ENCODE results near the gene PLCH1.

Gene PLCH1

DNA sequence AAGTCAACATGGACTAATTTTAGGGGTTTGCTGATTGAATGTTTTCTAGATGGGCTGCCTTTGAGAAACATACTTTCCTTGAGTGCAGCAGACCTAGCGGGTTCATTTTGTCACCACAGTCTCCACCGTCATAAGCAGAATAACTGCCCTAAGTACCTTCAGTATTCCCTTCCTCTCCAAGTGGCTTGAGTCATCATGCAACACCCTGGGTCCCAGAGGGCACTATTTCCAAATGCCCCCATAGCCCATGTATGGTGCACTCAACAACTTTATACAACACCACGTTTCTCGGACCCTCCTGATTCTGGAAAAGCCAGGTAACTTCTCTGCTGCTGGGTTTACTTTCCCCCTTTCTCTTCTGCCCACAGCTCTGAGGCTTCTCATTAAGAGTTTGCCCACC, 300.1 kb downstream of the PLCH1 start (continued):
- TF ChIP-seq ZEB2 (tag by site-specific recombination; IDR thresholded peaks at IDR 0.05) (no peak), REPIN1 (tag by site-specific recombination; IDR thresholded peaks at IDR 0.05; ENCODE audit: low read depth) (no peak), ZNF341 (tag by site-specific recombination; IDR thresholded peaks at IDR 0.05; ENCODE audit: low read depth) (no peak), ZNF202 (tag by site-specific recombination; IDR thresholded peaks at IDR 0.05; ENCODE audit: borderline replicate concordance) (no peak), ZNF248 (tag by site-specific recombination; IDR thresholded peaks at IDR 0.05) (no peak)
- TF ChIP-seq, protein P1, sequence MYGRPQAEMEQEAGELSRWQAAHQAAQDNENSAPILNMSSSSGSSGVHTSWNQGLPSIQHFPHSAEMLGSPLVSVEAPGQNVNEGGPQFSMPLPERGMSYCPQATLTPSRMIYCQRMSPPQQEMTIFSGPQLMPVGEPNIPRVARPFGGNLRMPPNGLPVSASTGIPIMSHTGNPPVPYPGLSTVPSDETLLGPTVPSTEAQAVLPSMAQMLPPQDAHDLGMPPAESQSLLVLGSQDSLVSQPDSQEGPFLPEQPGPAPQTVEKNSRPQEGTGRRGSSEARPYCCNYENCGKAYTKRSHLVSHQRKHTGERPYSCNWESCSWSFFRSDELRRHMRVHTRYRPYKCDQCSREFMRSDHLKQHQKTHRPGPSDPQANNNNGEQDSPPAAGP (tag by site-specific recombination; IDR thresholded peaks at IDR 0.05), result no peak

GRCh38 chr3:155443815-155444214, 301.1 kb downstream of the PLCH1 start:
- H3K9me3 ChIP-seq (ENCODE audit: control insufficient read depth, insufficient read depth, low read depth, low read length), result no peaks in the 10 kb centered on the region
- ChIA-PET POLR2A (no interaction called here), CTCF (no interaction called here)
- TF ChIP-seq SP3 (tag by site-specific recombination; IDR thresholded peaks at IDR 0.05) (no peak), OVOL3 (tag by site-specific recombination; IDR thresholded peaks at IDR 0.05) (no peak), IKZF3 (tag by site-specific recombination; IDR thresholded peaks at IDR 0.05) (no peak), SALL2 (tag by site-specific recombination; IDR thresholded peaks at IDR 0.05; ENCODE audit: borderline replicate concordance) (no peak), ZNF521 (tag by site-specific recombination; IDR thresholded peaks at IDR 0.05) (no peak), REPIN1 (tag by site-specific recombination; IDR thresholded peaks at IDR 0.05; ENCODE audit: low read depth) (no peak), ZNF792 (tag by site-specific recombination; IDR thresholded peaks at IDR 0.05) (no peak)
- TF ChIP-seq, protein P2, sequence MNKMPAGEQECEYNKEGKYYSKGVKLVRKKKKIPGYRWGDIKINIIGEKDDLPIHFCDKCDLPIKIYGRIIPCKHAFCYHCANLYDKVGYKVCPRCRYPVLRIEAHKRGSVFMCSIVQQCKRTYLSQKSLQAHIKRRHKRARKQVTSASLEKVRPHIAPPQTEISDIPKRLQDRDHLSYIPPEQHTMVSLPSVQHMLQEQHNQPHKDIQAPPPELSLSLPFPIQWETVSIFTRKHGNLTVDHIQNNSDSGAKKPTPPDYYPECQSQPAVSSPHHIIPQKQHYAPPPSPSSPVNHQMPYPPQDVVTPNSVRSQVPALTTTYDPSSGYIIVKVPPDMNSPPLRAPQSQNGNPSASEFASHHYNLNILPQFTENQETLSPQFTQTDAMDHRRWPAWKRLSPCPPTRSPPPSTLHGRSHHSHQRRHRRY (tag by site-specific recombination; IDR thresholded peaks at IDR 0.05), result no peak
- TF ChIP-seq, protein P3, sequence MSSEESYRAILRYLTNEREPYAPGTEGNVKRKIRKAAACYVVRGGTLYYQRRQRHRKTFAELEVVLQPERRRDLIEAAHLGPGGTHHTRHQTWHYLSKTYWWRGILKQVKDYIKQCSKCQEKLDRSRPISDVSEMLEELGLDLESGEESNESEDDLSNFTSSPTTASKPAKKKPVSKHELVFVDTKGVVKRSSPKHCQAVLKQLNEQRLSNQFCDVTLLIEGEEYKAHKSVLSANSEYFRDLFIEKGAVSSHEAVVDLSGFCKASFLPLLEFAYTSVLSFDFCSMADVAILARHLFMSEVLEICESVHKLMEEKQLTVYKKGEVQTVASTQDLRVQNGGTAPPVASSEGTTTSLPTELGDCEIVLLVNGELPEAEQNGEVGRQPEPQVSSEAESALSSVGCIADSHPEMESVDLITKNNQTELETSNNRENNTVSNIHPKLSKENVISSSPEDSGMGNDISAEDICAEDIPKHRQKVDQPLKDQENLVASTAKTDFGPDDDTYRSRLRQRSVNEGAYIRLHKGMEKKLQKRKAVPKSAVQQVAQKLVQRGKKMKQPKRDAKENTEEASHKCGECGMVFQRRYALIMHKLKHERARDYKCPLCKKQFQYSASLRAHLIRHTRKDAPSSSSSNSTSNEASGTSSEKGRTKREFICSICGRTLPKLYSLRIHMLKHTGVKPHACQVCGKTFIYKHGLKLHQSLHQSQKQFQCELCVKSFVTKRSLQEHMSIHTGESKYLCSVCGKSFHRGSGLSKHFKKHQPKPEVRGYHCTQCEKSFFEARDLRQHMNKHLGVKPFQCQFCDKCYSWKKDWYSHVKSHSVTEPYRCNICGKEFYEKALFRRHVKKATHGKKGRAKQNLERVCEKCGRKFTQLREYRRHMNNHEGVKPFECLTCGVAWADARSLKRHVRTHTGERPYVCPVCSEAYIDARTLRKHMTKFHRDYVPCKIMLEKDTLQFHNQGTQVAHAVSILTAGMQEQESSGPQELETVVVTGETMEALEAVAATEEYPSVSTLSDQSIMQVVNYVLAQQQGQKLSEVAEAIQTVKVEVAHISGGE (tag by site-specific recombination; conservative IDR thresholded peaks at IDR 0.05; ENCODE audit: low read depth), result no peak
- H3K27ac ChIP-seq (ENCODE audit: extremely low read depth, low read depth, low read length), result no peak overlapping the region
- H3K4me1 ChIP-seq (ENCODE audit: control insufficient read depth, insufficient read depth, low read length), result no peaks in the 10 kb centered on the region
- H3K36me3 ChIP-seq (ENCODE audit: control insufficient read depth in 2 of 2, insufficient read depth in 1 of 2, low read length in 2 of 2), result no peaks in the 10 kb centered on the region
- no peak overlapping the region for H3K4me3 ChIP-seq (ENCODE audit: low read depth, low read length)

GRCh38 chr3:155442072-155442471, 302.8 kb downstream of the PLCH1 start:
- CTCF ChIA-PET, result interaction anchor here (0.7 kb wide), 1 partner anchor 60 kb away, joined by 3 read pairs; no protein-coding TSS in a partner anchor
- no peaks in the 10 kb centered on the region for H3K36me3 ChIP-seq (ENCODE audit: control insufficient read depth in 2 of 2, insufficient read depth in 1 of 2, low read length in 2 of 2)
- no peaks in the 10 kb centered on the region for H3K4me1 ChIP-seq (ENCODE audit: control insufficient read depth, insufficient read depth, low read length)
- POLR2A ChIA-PET, result no interaction called here
- no peaks in the 10 kb centered on the region for H3K9me3 ChIP-seq (ENCODE audit: control insufficient read depth, insufficient read depth, low read depth, low read length)
- H3K27ac ChIP-seq (ENCODE audit: extremely low read depth, low read depth, low read length), result no peak overlapping the region
- H3K4me3 ChIP-seq (ENCODE audit: low read depth, low read length), result no peak overlapping the region
- TF ChIP-seq HIC1 (tag by site-specific recombination; IDR thresholded peaks at IDR 0.05), result no peak
- no peak for TF ChIP-seq BCL11A (tag by site-specific recombination; IDR thresholded peaks at IDR 0.05; ENCODE audit: low read depth)
- TF ChIP-seq KLF10 (tag by site-specific recombination; IDR thresholded peaks at IDR 0.05), result no peak
- TF ChIP-seq, protein P2 (tag by site-specific recombination; IDR thresholded peaks at IDR 0.05), result no peak
- no peak for TF ChIP-seq ZNF580 (tag by site-specific recombination; IDR thresholded peaks at IDR 0.05)
- no peak for TF ChIP-seq ZNF248 (tag by site-specific recombination; IDR thresholded peaks at IDR 0.05)
